Endothelial cell of umbilical vein (primary cell): Measurements from ENCODE around the gene GRK1. TPM values are rescaled to one million over a fixed set of nuclear protein-coding genes. Genes with fewer than 3 reads are reported as not detected.

Experiments used
- BruUV-seq: library from RNA; stranded (reverse); fragments of 400-500 nt; replicated peaks from 2 replicates; lab custom pipeline; 2021; lab: Mats Ljungman, UMichigan
- CTCF ChIA-PET: fragments of 300-600, 350-600 bp; sonication (Branson Sonifier 250); formaldehyde crosslinking; loops from one replicate; lab custom pipeline; 2021; ENCODE audit warnings: antibody characterized with exemption, inconsistent platforms; lab: Charles Lee
- POLR2A ChIA-PET: fragments of 300-600, 350-600 bp; sonication (Branson Sonifier 250); formaldehyde crosslinking; loops from one replicate; lab custom pipeline; 2021; ENCODE audit warnings: antibody characterized with exemption, inconsistent platforms; lab: Charles Lee
- DNase-seq: peaks from one replicate; pipeline ENCODE4 v3.0.0-alpha.2; 2011; ENCODE audit warnings: low read depth, low spot score
- FAIRE-seq: peaks from 2 replicates; lab custom pipeline; 2011; peaks lifted over from hg19 to GRCh38; lab: Jason Lieb, UNC
- H2AFZ ChIP-seq: 2 replicates; pipeline ENCODE4 v1.6.0; 2012; ENCODE audit warnings: low read depth, low read length, control low read depth, inconsistent platforms
- H3K27ac ChIP-seq: 2 replicates; pipeline ENCODE4 v1.5.1; 2011; ENCODE audit warnings: low read depth, mild to moderate bottlenecking, control low read depth, low read length, moderate library complexity; ENCODE audit not compliant: insufficient read depth
- H3K27me3 ChIP-seq, 2 experiments: 2 replicates each; pipeline versions ENCODE4 v1.6.0 to v1.6.1; 2011; ENCODE audit warnings: low read length in 2 of 2, mixed read lengths in 1 of 2; ENCODE audit not compliant: control insufficient read depth in 2 of 2, insufficient read depth in 2 of 2
- H3K36me3 ChIP-seq, 2 experiments: 2 replicates in 1 of 2; 3 replicates in 1 of 2; pipeline ENCODE4 v1.5.1; 2011; ENCODE audit warnings: low read length in 2 of 2, mild to moderate bottlenecking in 1 of 2, moderate library complexity in 1 of 2; ENCODE audit not compliant: control insufficient read depth in 2 of 2, insufficient read depth in 2 of 2; ENCODE audit errors: extremely low read depth in 1 of 2
- H3K4me1 ChIP-seq: 3 replicates; pipeline ENCODE4 v1.5.1; 2011; ENCODE audit warnings: mild to moderate bottlenecking, low read length; ENCODE audit not compliant: control insufficient read depth, insufficient read depth; ENCODE audit errors: extremely low read depth
- H3K4me2 ChIP-seq: 2 replicates; pipeline ENCODE4 v1.6.1; 2011; ENCODE audit warnings: low read length, control low read depth, mixed read lengths; ENCODE audit not compliant: insufficient read depth
- H3K4me3 ChIP-seq, 3 experiments: fragments of 200-600 bp in 1 of 3; sonication (generic), shearing (Covaris generic) in 1 of 3; replicated peaks in 1 of 3; 2 replicates each; pipeline ENCODE4 v1.5.1; 2011 to 2016; ENCODE audit warnings: control low read depth in 3 of 3, low read length in 3 of 3, mild to moderate bottlenecking in 2 of 3, inconsistent platforms in 1 of 3, low read depth in 1 of 3, moderate library complexity in 1 of 3; ENCODE audit not compliant: insufficient read depth in 1 of 3
- H3K79me2 ChIP-seq: 2 replicates; pipeline ENCODE4 v1.6.0; 2012; ENCODE audit warnings: low read length, inconsistent platforms; ENCODE audit not compliant: control insufficient read depth, insufficient read depth
- H3K9ac ChIP-seq: replicated peaks from 2 replicates; pipeline ENCODE3; 2011; ENCODE audit warnings: low read length, control low read depth; ENCODE audit not compliant: insufficient read depth; ENCODE audit errors: extremely low read depth
- H3K9me1 ChIP-seq: replicated peaks from 3 replicates; pipeline ENCODE4 v1.6.0; 2011; ENCODE audit warnings: mild to moderate bottlenecking, low read length; ENCODE audit not compliant: control insufficient read depth, insufficient read depth; ENCODE audit errors: extremely low read depth
- H3K9me3 ChIP-seq: replicated peaks from 2 replicates; pipeline ENCODE4 v1.5.1; 2012; ENCODE audit warnings: low read length, inconsistent platforms; ENCODE audit not compliant: control insufficient read depth, insufficient read depth
- H4K20me1 ChIP-seq: replicated peaks from 2 replicates; pipeline ENCODE3; 2011; ENCODE audit warnings: mild to moderate bottlenecking, low read length; ENCODE audit not compliant: control insufficient read depth, insufficient read depth; ENCODE audit errors: extremely low read depth
- CTCF ChIP-seq, 2 donors: IDR thresholded peaks; 1 replicate in 1 of 2; 2 replicates in 1 of 2; pipeline ENCODE4 v1.5.1; 2011; ENCODE audit warnings: low read length in 2 of 2, mild to moderate bottlenecking in 2 of 2, moderate library complexity in 2 of 2, control low read depth in 1 of 2, inconsistent platforms in 1 of 2, low read depth in 1 of 2; ENCODE audit not compliant: insufficient read depth in 1 of 2; ENCODE audit errors: extremely low read depth in 1 of 2
- EZH2 ChIP-seq: IDR thresholded peaks from 2 replicates; pipeline ENCODE4 v1.6.1; 2012; ENCODE audit warnings: borderline replicate concordance, low read depth, mild to moderate bottlenecking, moderate library complexity, low read length, inconsistent platforms; ENCODE audit not compliant: severe bottlenecking
- FOS ChIP-seq: IDR thresholded peaks from 2 replicates; pipeline ENCODE4 v1.6.1; 2011; ENCODE audit warnings: mild to moderate bottlenecking, low read length, moderate library complexity, borderline replicate concordance; ENCODE audit not compliant: insufficient read depth
- GATA2 ChIP-seq: IDR thresholded peaks from 2 replicates; pipeline ENCODE4 v1.7.0; 2011; ENCODE audit warnings: low read depth, mild to moderate bottlenecking, moderate library complexity, mixed read lengths, low read length; ENCODE audit not compliant: insufficient read length, insufficient read depth
- JUN ChIP-seq: IDR thresholded peaks from 2 replicates; pipeline ENCODE4 v1.6.1; 2011; ENCODE audit warnings: borderline replicate concordance, low read depth; ENCODE audit not compliant: insufficient read length, insufficient read depth
- MAX ChIP-seq: IDR thresholded peaks from 2 replicates; pipeline ENCODE4 v1.6.1; 2011; ENCODE audit not compliant: insufficient read depth, insufficient read length
- MYC ChIP-seq: IDR thresholded peaks from one replicate; pipeline ENCODE4 v1.6.1; 2011; ENCODE audit warnings: mild to moderate bottlenecking, low read depth, low read length
- POLR2A ChIP-seq: IDR thresholded peaks from 2 replicates; pipeline ENCODE4 v1.6.1; 2012; ENCODE audit warnings: low read depth, mild to moderate bottlenecking, control low read depth, low read length
- POLR2AphosphoS5 ChIP-seq: IDR thresholded peaks from 2 replicates; pipeline ENCODE4 v1.6.1; 2012; ENCODE audit warnings: low read depth, mild to moderate bottlenecking, control low read depth, low read length, moderate library complexity; ENCODE audit not compliant: insufficient read depth
- dilution Hi-C: fragments of 300-500 bp; cut with MboI; formaldehyde crosslinking; loops from one replicate; pipeline ENCODE4 v1.15.0; 2019; ENCODE audit warnings: low sequenced_read_pairs; ENCODE audit not compliant: extremely low pct_ligation_motif_present
- intact Hi-C: fragments of 100-400 bp; cut with micrococcal nuclease; formaldehyde crosslinking; loops from one replicate; pipeline ENCODE4 v1.10.0; 2022
- polyA plus RNA-seq, 4 experiments: library from polyadenylated mRNA; depleted of rRNA in 3 of 4; stranded (reverse) in 3 of 4; unstranded in 1 of 4; fragments of >200 nt; gene quantifications; 2 replicates each; pipeline versions ENCODE4 v1.2.1 to v1.2.3, GENCODE V29; 2011 to 2012; ENCODE audit warnings: missing spikeins in 1 of 4
- total RNA-seq: library from RNA; stranded (reverse); gene quantifications from 2 replicates; pipeline ENCODE4 v1.2.3, GENCODE V29; 2021

GRK1 gene
- total and polyA plus RNA-seq, 2 donors (not counting 3 experiments of a cell fraction or from before 2014, with no cell fraction given): not detected

GRCh38 chr13:113669755-113670341 lies 2.8 kb downstream of the GRK1 start:
- dilution Hi-C loops (no loop called here), intact Hi-C loops (no loop called here)
- Histone ChIP-seq H3K9ac (no peak overlapping the region), H3K27me3 (no peaks in the 10 kb centered on the region), H3K36me3 (no peaks in the 10 kb centered on the region), H3K27ac (no peak overlapping the region), H3K9me1 (no peaks in the 10 kb centered on the region), H3K4me1 (no peaks in the 10 kb centered on the region), H3K9me3 (no peaks in the 10 kb centered on the region), H3K4me2 (no peak overlapping the region), H4K20me1 (no peaks in the 10 kb centered on the region), H2AFZ (no peak overlapping the region), H3K4me3 (no peak overlapping the region), H3K79me2 (no peaks in the 10 kb centered on the region)
- no peak for FAIRE-seq
- POLR2A ChIA-PET: no interaction called here
- no peak for TF ChIP-seq EZH2
- CTCF ChIA-PET: interaction anchor here (2.5 kb wide), 1 partner anchor 55 kb away, joined by 8 read pairs; no protein-coding TSS in a partner anchor
- DNase-seq: no peak
- BruUV-seq: no TSS peak

GRCh38 chr13:113670541-113670940 lies 3.5 kb downstream of the GRK1 start:
- H3K4me1 ChIP-seq: no peaks in the 10 kb centered on the region
- BruUV-seq: no TSS peak
- no peak overlapping the region for H3K4me3 ChIP-seq
- no peak for TF ChIP-seq GATA2
- TF ChIP-seq MAX: no peak
- TF ChIP-seq FOS: no peak
- no peak for TF ChIP-seq CTCF (IDR thresholded peaks at IDR 0.05; ENCODE audit: extremely low read depth in 1 of 2, insufficient read depth in 1 of 2, low read depth in 1 of 2, low read length in 2 of 2)
- TF ChIP-seq MYC: no peak
- no peak for TF ChIP-seq JUN
- TF ChIP-seq EZH2: no peak
- no peak for TF ChIP-seq POLR2A
- no peak for TF ChIP-seq POLR2AphosphoS5
- H3K9me3 ChIP-seq: no peaks in the 10 kb centered on the region
- intact Hi-C loops (no loop called here), dilution Hi-C loops (no loop called here)
- no peaks in the 10 kb centered on the region for H3K36me3 ChIP-seq
- no peaks in the 10 kb centered on the region for H3K27me3 ChIP-seq
- no peak overlapping the region for H2AFZ ChIP-seq
- ChIA-PET CTCF (interaction anchor here (0.9 to 2.5 kb wide), 2 partner anchors 54 to 234 kb away, joined by 3 to 8 read pairs; no protein-coding TSS in a partner anchor), POLR2A (no interaction called here)
- no peaks in the 10 kb centered on the region for H4K20me1 ChIP-seq
- H3K4me2 ChIP-seq: no peak overlapping the region
- no peak for DNase-seq
- no peak for FAIRE-seq
- no peak overlapping the region for H3K9ac ChIP-seq
- no peaks in the 10 kb centered on the region for H3K9me1 ChIP-seq
- H3K27ac ChIP-seq: no peak overlapping the region
- H3K79me2 ChIP-seq: no peaks in the 10 kb centered on the region
